ENCODE results near the gene SP100. TPM values are rescaled to one million over a fixed set of nuclear protein-coding genes. Genes with fewer than 3 reads are reported as not detected.

Gene SP100
- total and polyA plus RNA-seq, 2 of the 8 experiments (the other 6 are each of a cell fraction or from before 2014, with no cell fraction given) = 0.06 to 1.1 TPM

- no peak for TF ChIP-seq CHD7 (IDR thresholded peaks at IDR 0.05; ENCODE audit: insufficient replicate concordance, low read length)
- TF ChIP-seq SAP30 (IDR thresholded peaks at IDR 0.05; ENCODE audit: insufficient read depth, insufficient replicate concordance, low read length) = no peak
- TF ChIP-seq JUN (IDR thresholded peaks at IDR 0.05; ENCODE audit: low read depth, low read length) = no peak
- no peak for TF ChIP-seq RFX5 (IDR thresholded peaks at IDR 0.05; ENCODE audit: borderline replicate concordance, low read depth, low read length)
- no peak for TF ChIP-seq CBX5 (IDR thresholded peaks at IDR 0.05; ENCODE audit: low read depth, low read length)
- no peak for TF ChIP-seq PHF8 (conservative IDR thresholded peaks at IDR 0.05; ENCODE audit: low read depth, low read length)
Measured at GRCh38 chr2:230435431-230435830, 19.4 kb downstream of the SP100 start (continued).
